ENCODE results near the gene NELFB.

DNA sequence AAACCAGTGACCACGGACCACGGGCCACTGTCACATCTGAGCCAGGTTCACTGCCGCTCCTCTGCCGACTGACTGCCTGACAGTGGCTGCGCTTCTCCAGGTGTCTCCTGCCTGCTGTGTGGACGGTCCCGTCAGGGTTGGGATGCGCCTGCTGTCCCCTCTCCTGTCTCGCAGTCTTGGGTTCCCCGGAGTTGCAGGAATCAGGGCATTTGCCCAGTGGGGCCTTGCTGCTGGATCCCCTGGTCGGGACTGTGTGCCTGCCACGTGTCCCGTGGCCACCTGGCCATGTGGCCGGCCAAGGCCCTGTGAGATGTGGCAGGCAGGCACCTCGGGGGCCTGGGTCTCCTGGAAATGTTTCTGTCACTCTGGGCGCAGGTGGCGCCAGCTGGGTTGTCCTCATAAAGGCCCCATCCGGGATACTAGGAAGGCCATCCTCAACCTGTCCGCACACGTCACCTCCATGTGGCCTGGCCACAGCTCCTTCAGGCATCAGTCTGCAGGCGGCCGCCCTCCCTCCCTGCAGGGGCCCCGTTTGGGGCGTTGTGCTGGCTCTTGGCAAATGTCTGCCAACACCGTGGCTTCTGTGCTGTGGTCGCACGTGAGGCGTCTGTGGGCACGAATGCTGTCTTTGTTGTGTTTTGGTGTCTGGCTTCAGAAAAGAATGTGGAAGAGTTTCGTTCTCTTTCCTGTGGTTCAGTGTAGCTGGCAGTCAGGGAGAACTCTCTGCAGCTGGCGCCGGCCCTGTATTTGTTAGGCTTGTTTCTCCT is 16.0 kb downstream of the NELFB start:
- TF ChIP-seq, protein P1, sequence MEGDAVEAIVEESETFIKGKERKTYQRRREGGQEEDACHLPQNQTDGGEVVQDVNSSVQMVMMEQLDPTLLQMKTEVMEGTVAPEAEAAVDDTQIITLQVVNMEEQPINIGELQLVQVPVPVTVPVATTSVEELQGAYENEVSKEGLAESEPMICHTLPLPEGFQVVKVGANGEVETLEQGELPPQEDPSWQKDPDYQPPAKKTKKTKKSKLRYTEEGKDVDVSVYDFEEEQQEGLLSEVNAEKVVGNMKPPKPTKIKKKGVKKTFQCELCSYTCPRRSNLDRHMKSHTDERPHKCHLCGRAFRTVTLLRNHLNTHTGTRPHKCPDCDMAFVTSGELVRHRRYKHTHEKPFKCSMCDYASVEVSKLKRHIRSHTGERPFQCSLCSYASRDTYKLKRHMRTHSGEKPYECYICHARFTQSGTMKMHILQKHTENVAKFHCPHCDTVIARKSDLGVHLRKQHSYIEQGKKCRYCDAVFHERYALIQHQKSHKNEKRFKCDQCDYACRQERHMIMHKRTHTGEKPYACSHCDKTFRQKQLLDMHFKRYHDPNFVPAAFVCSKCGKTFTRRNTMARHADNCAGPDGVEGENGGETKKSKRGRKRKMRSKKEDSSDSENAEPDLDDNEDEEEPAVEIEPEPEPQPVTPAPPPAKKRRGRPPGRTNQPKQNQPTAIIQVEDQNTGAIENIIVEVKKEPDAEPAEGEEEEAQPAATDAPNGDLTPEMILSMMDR (IDR thresholded peaks at IDR 0.05; ENCODE audit: low read depth, low read length, missing input control), result no peak
- TF ChIP-seq, protein P2, sequence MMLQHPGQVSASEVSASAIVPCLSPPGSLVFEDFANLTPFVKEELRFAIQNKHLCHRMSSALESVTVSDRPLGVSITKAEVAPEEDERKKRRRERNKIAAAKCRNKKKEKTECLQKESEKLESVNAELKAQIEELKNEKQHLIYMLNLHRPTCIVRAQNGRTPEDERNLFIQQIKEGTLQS (IDR thresholded peaks at IDR 0.05), result no peak
- TF ChIP-seq RAD21 (IDR thresholded peaks at IDR 0.05) (no peak), JUND (IDR thresholded peaks at IDR 0.05) (no peak), YY1 (IDR thresholded peaks at IDR 0.05) (no peak), GABPA (IDR thresholded peaks at IDR 0.05 in 1 of 2, conservative IDR thresholded peaks at IDR 0.05 in 1 of 2) (no peak), TAF1 (conservative IDR thresholded peaks at IDR 0.05) (no peak), FOXA1 (IDR thresholded peaks at IDR 0.05) (no peak), SP1 (IDR thresholded peaks at IDR 0.05) (no peak), RXRA (IDR thresholded peaks at IDR 0.05) (no peak)
- TF ChIP-seq, protein P3, sequence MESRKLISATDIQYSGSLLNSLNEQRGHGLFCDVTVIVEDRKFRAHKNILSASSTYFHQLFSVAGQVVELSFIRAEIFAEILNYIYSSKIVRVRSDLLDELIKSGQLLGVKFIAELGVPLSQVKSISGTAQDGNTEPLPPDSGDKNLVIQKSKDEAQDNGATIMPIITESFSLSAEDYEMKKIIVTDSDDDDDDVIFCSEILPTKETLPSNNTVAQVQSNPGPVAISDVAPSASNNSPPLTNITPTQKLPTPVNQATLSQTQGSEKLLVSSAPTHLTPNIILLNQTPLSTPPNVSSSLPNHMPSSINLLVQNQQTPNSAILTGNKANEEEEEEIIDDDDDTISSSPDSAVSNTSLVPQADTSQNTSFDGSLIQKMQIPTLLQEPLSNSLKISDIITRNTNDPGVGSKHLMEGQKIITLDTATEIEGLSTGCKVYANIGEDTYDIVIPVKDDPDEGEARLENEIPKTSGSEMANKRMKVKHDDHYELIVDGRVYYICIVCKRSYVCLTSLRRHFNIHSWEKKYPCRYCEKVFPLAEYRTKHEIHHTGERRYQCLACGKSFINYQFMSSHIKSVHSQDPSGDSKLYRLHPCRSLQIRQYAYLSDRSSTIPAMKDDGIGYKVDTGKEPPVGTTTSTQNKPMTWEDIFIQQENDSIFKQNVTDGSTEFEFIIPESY (IDR thresholded peaks at IDR 0.05), result no peak
- TF ChIP-seq, protein P4, sequence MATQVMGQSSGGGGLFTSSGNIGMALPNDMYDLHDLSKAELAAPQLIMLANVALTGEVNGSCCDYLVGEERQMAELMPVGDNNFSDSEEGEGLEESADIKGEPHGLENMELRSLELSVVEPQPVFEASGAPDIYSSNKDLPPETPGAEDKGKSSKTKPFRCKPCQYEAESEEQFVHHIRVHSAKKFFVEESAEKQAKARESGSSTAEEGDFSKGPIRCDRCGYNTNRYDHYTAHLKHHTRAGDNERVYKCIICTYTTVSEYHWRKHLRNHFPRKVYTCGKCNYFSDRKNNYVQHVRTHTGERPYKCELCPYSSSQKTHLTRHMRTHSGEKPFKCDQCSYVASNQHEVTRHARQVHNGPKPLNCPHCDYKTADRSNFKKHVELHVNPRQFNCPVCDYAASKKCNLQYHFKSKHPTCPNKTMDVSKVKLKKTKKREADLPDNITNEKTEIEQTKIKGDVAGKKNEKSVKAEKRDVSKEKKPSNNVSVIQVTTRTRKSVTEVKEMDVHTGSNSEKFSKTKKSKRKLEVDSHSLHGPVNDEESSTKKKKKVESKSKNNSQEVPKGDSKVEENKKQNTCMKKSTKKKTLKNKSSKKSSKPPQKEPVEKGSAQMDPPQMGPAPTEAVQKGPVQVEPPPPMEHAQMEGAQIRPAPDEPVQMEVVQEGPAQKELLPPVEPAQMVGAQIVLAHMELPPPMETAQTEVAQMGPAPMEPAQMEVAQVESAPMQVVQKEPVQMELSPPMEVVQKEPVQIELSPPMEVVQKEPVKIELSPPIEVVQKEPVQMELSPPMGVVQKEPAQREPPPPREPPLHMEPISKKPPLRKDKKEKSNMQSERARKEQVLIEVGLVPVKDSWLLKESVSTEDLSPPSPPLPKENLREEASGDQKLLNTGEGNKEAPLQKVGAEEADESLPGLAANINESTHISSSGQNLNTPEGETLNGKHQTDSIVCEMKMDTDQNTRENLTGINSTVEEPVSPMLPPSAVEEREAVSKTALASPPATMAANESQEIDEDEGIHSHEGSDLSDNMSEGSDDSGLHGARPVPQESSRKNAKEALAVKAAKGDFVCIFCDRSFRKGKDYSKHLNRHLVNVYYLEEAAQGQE (IDR thresholded peaks at IDR 0.05), result no peak
- TF ChIP-seq, protein P5, sequence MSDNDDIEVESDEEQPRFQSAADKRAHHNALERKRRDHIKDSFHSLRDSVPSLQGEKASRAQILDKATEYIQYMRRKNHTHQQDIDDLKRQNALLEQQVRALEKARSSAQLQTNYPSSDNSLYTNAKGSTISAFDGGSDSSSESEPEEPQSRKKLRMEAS (IDR thresholded peaks at IDR 0.05), result no peak
